HEK293 (cell line): ENCODE data around the gene NUDT3.

Experiments used
- CTCF ChIA-PET: fragments of 350-600 bp; formaldehyde crosslinking; extraction: SDS; loops from one replicate; lab custom pipeline; 2021; ENCODE audit warnings: antibody characterized with exemption; lab: Yijun Ruan, JAX
- POLR2A ChIA-PET: fragments of 300-600 bp; formaldehyde crosslinking; extraction: SDS; loops from one replicate; lab custom pipeline; 2020; ENCODE audit warnings: antibody characterized with exemption, inconsistent platforms; lab: Yijun Ruan, JAX
- H3K27ac ChIP-seq: fragments of 200-500 bp; sonication (Bioruptor generic); 2 replicates; pipeline ENCODE4 v1.5.1; 2014; ENCODE audit warnings: low read depth, low read length, control low read depth, inconsistent platforms; ENCODE audit errors: extremely low read depth
- H3K36me3 ChIP-seq, 2 experiments: fragments of 200-500 bp in 1 of 2; sonication (Bioruptor generic) in 1 of 2; 1 replicate in 1 of 2; 2 replicates in 1 of 2; pipeline ENCODE4 v1.5.1; 2014 to 2017; ENCODE audit warnings: inconsistent platforms in 2 of 2, low read length in 2 of 2; ENCODE audit not compliant: control insufficient read depth in 2 of 2, insufficient read depth in 1 of 2
- H3K4me1 ChIP-seq: fragments of 200-500 bp; sonication (Bioruptor generic); 2 replicates; pipeline ENCODE4 v1.5.1; 2014; ENCODE audit warnings: mild to moderate bottlenecking, low read length, inconsistent platforms; ENCODE audit not compliant: control insufficient read depth, insufficient read depth
- H3K4me3 ChIP-seq: 2 replicates; pipeline ENCODE4 v1.5.1; 2011; ENCODE audit warnings: low read depth, mild to moderate bottlenecking, control low read depth, low read length, moderate library complexity
- H3K9me3 ChIP-seq: fragments of 200-500 bp; sonication (Bioruptor generic); 2 replicates; pipeline ENCODE4 v1.5.1; 2014; ENCODE audit warnings: low read depth, low read length, inconsistent platforms; ENCODE audit not compliant: control insufficient read depth, insufficient read depth
- BCL11B ChIP-seq: fragments of 450-650 bp; formaldehyde crosslinking; IDR thresholded peaks from 2 replicates; pipeline ENCODE4 v1.5.1; 2016; ENCODE audit warnings: low read depth, missing biosample characterization, missing genetic modification characterization
- CTCF ChIP-seq: fragments of 450-650 bp; formaldehyde crosslinking; IDR thresholded peaks from 2 replicates; pipeline ENCODE4 v1.5.1; 2016; ENCODE audit warnings: missing biosample characterization, missing genetic modification characterization
- GLI2 ChIP-seq: fragments of 450-650 bp; formaldehyde crosslinking; IDR thresholded peaks from 2 replicates; pipeline ENCODE4; 2017; ENCODE audit warnings: missing biosample characterization, missing genetic modification characterization, low read depth, borderline replicate concordance
- GLIS2 ChIP-seq: fragments of 450-650 bp; formaldehyde crosslinking; IDR thresholded peaks from 2 replicates; pipeline ENCODE4 v1.5.1; 2016; ENCODE audit warnings: missing biosample characterization, missing genetic modification characterization
- HOXD13 ChIP-seq: sonication (generic); formaldehyde crosslinking; IDR thresholded peaks from 2 replicates; pipeline ENCODE4 v1.8.0; 2022; ENCODE audit warnings: missing genetic modification reagents, borderline replicate concordance
- IKZF3 ChIP-seq: fragments of 450-650 bp; IDR thresholded peaks from 2 replicates; pipeline ENCODE4 v1.5.0; 2018; ENCODE audit warnings: missing biosample characterization, mild to moderate bottlenecking, missing genetic modification characterization, moderate library complexity
- KLF1 ChIP-seq: fragments of 450-650 bp; formaldehyde crosslinking; IDR thresholded peaks from 2 replicates; pipeline ENCODE4 v1.5.1; 2016; ENCODE audit warnings: missing biosample characterization, missing genetic modification characterization
- MZF1 ChIP-seq: fragments of 450-650 bp; formaldehyde crosslinking; IDR thresholded peaks from 2 replicates; pipeline ENCODE4 v1.5.1; 2017; ENCODE audit warnings: missing biosample characterization, missing genetic modification characterization, borderline replicate concordance
- RBAK ChIP-seq: fragments of 450-650 bp; formaldehyde crosslinking; IDR thresholded peaks from 2 replicates; pipeline ENCODE4 v1.5.1; 2016; ENCODE audit warnings: missing biosample characterization, missing genetic modification characterization
- TRIM28 ChIP-seq: IDR thresholded peaks from 2 replicates; pipeline ENCODE4 v1.6.1; 2011; ENCODE audit warnings: low read length, control low read depth, borderline replicate concordance
- ZBTB20 ChIP-seq: fragments of 450-650 bp; formaldehyde crosslinking; IDR thresholded peaks from 2 replicates; pipeline ENCODE4 v1.5.1; 2016; ENCODE audit warnings: missing biosample characterization, missing genetic modification characterization
- ZBTB8A ChIP-seq: fragments of 450-650 bp; formaldehyde crosslinking; IDR thresholded peaks from 2 replicates; pipeline ENCODE4 v1.5.1; 2016; ENCODE audit warnings: missing biosample characterization, missing genetic modification characterization
- ZNF114 ChIP-seq: fragments of 450-650 bp; formaldehyde crosslinking; IDR thresholded peaks from 2 replicates; pipeline ENCODE4 v1.5.0; 2017; ENCODE audit warnings: missing biosample characterization, missing genetic modification characterization
- ZNF175 ChIP-seq: fragments of 450-650 bp; formaldehyde crosslinking; IDR thresholded peaks from 2 replicates; pipeline ENCODE4 v1.5.1; 2016; ENCODE audit warnings: missing biosample characterization, missing genetic modification characterization
- ZNF19 ChIP-seq: fragments of 450-650 bp; formaldehyde crosslinking; IDR thresholded peaks from 2 replicates; pipeline ENCODE4; 2016; ENCODE audit warnings: missing biosample characterization, missing genetic modification characterization, low read depth
- ZNF2 ChIP-seq: fragments of 450-650 bp; formaldehyde crosslinking; IDR thresholded peaks from 2 replicates; pipeline ENCODE4 v1.5.1; 2016; ENCODE audit warnings: missing biosample characterization, missing genetic modification characterization
- ZNF202 ChIP-seq: fragments of 450-650 bp; formaldehyde crosslinking; IDR thresholded peaks from 2 replicates; pipeline ENCODE4 v1.5.1; 2016; ENCODE audit warnings: missing biosample characterization, missing genetic modification characterization, borderline replicate concordance
- ZNF239 ChIP-seq: fragments of 450-650 bp; formaldehyde crosslinking; IDR thresholded peaks from 2 replicates; pipeline ENCODE4 v1.5.1; 2016; ENCODE audit warnings: missing biosample characterization, missing genetic modification characterization
- ZNF335 ChIP-seq: fragments of 450-650 bp; formaldehyde crosslinking; conservative IDR thresholded peaks from 2 replicates; pipeline ENCODE4 v1.5.1; 2016; ENCODE audit warnings: missing biosample characterization, missing genetic modification characterization
- ZNF391 ChIP-seq: fragments of 450-650 bp; formaldehyde crosslinking; IDR thresholded peaks from 2 replicates; pipeline ENCODE4 v1.5.1; 2016; ENCODE audit warnings: low read depth, missing biosample characterization, missing genetic modification characterization, borderline replicate concordance
- ZNF404 ChIP-seq: fragments of 450-650 bp; formaldehyde crosslinking; IDR thresholded peaks from 2 replicates; pipeline ENCODE4 v1.5.1; 2017; ENCODE audit warnings: missing biosample characterization, missing genetic modification characterization
- ZNF488 ChIP-seq: fragments of 450-650 bp; formaldehyde crosslinking; IDR thresholded peaks from 2 replicates; pipeline ENCODE4 v1.5.1; 2016; ENCODE audit warnings: missing biosample characterization, missing genetic modification characterization
- ZNF510 ChIP-seq: fragments of 450-650 bp; formaldehyde crosslinking; IDR thresholded peaks from 2 replicates; pipeline ENCODE4 v1.5.1; 2018; ENCODE audit warnings: mild to moderate bottlenecking, missing genetic modification characterization, missing biosample characterization; ENCODE audit not compliant: insufficient replicate concordance
- ZNF549 ChIP-seq: fragments of 450-650 bp; IDR thresholded peaks from 2 replicates; pipeline ENCODE4 v1.5.1; 2018; ENCODE audit warnings: missing biosample characterization, missing genetic modification characterization, mild to moderate bottlenecking, inconsistent platforms, moderate library complexity
- ZNF571 ChIP-seq: fragments of 450-650 bp; formaldehyde crosslinking; IDR thresholded peaks from 2 replicates; pipeline ENCODE4 v1.5.0; 2017; ENCODE audit warnings: missing biosample characterization, missing genetic modification characterization
- ZNF76 ChIP-seq: fragments of 450-650 bp; formaldehyde crosslinking; IDR thresholded peaks from 2 replicates; pipeline ENCODE4; 2016; ENCODE audit warnings: low read depth, missing biosample characterization, missing genetic modification characterization, borderline replicate concordance
- ZNF843 ChIP-seq: fragments of 450-650 bp; formaldehyde crosslinking; IDR thresholded peaks from 2 replicates; pipeline ENCODE4 v1.5.1; 2016; ENCODE audit warnings: missing biosample characterization, missing genetic modification characterization
- TF ChIP-seq, protein P1 (sequence below): fragments of 450-650 bp; formaldehyde crosslinking; IDR thresholded peaks from 2 replicates; pipeline ENCODE4 v1.5.1; 2016; ENCODE audit warnings: missing biosample characterization, missing genetic modification characterization
- TF ChIP-seq, protein P2 (sequence below): fragments of 450-650 bp; IDR thresholded peaks from 2 replicates; pipeline ENCODE4 v1.5.1; 2018; ENCODE audit warnings: missing biosample characterization, mild to moderate bottlenecking, missing genetic modification characterization
- TF ChIP-seq, protein P3 (sequence below): fragments of 450-650 bp; formaldehyde crosslinking; IDR thresholded peaks from 2 replicates; pipeline ENCODE4 v1.5.1; 2016; ENCODE audit warnings: missing biosample characterization, missing genetic modification characterization, borderline replicate concordance

Gene NUDT3

DNA sequence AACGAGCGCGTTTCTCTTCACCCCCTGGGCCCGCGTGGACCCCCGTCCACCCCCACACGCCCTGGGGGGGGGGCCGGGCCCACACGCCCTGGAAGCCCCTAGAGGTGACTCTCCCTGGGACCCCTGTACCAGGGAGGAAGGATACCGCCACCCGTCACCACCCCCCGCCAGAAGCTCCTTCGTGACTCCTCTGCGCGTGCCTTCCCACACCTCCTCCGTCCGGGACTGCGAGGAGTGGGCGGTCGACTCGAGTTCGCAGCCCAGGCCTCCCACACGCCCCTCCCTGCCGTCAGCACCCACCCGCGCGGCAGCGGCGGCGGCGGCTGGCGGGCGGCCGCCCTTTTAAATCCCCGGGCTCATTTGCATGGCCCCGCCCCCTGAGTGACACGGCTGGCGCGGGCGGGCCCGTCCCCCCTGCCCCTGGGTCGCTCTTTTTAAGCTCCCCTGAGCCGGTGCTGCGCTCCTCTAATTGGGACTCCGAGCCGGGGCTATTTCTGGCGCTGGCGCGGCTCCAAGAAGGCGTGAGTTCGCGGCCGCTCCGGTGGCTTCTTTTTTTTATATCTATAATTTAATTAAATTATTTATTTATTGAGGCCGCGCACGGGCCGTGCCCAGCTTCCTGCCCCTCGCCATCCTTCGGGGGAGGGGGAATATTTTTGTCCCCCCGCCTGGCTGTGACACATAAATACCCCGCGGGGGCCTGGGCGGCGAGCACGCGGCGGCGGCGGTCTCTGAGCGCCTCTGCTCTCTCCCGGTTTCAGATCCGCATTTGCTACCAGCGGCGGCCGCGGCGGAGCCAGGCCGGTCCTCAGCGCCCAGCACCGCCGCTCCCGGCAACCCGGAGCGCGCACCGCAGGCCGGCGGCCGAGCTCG, 155.8 kb downstream of the NUDT3 start, which contains the start of gene HMGA1:
Gene HMGA1 (plus strand): TSS at position 431 of the 873 bp plus-strand sequence. CDS start 3,908 bp downstream, outside the sequence.
- peak within 1 kb of the TSS; percentile 88 for H3K27ac ChIP-seq
- peaks cover 0 to 24% of the 10 kb centered on the region in 2 experiments; a peak in 1 of 3 replicates for H3K36me3 ChIP-seq
- POLR2A ChIA-PET = interaction anchor here (0.6 to 1.7 kb wide), 11 partner anchors 8 to 525 kb away, joined by 3 to 23 read pairs (median 4); partner anchors contain the start of genes NUDT3, SMIM29 and UQCC2
- H3K4me1 ChIP-seq = peaks cover 6% of the 10 kb centered on the region; the same call in 1 of the 2 replicates
- H3K4me3 ChIP-seq = peak within 1 kb of the TSS; percentile 67
- no peaks in the 10 kb centered on the region for H3K9me3 ChIP-seq
- CTCF ChIA-PET = interaction anchor here (0.6 to 1.8 kb wide), 6 partner anchors 9 to 375 kb away, joined by 3 to 10 read pairs (median 3); partner anchors contain the start of gene SMIM29
- TF ChIP-seq HOXD13 (no peak), ZNF335 (tag by site-specific recombination) (peak; percentile 79), CTCF (tag by site-specific recombination) (peak; percentile 32; the same call in 1 of the 2 replicates), TRIM28 (no peak), ZNF239 (tag by site-specific recombination) (no peak), ZNF19 (tag by site-specific recombination) (no peak), ZNF175 (tag by site-specific recombination) (no peak), ZNF549 (tag by site-specific recombination) (no peak), ZNF114 (tag by site-specific recombination) (no peak), RBAK (tag by site-specific recombination) (no peak), MZF1 (peak; percentile 68; the same call in 1 of the 2 replicates), ZNF2 (tag by site-specific recombination) (no peak), ZNF488 (tag by site-specific recombination) (no peak), ZNF843 (tag by site-specific recombination) (no peak), ZNF202 (tag by site-specific recombination) (no peak), IKZF3 (no peak), GLIS2 (tag by site-specific recombination) (peak; percentile 89), ZBTB8A (tag by site-specific recombination) (peak; percentile 72), BCL11B (tag by site-specific recombination) (no peak), ZBTB20 (tag by site-specific recombination) (no peak), ZNF76 (tag by site-specific recombination) (peak; percentile 21; the same call in 1 of the 2 replicates), GLI2 (tag by site-specific recombination) (no peak), KLF1 (tag by site-specific recombination) (peak; percentile 39; the same call in 1 of the 2 replicates), ZNF571 (tag by site-specific recombination) (no peak), ZNF510 (tag by site-specific recombination) (no peak), ZNF404 (tag by site-specific recombination) (no peak), ZNF391 (no peak)
- TF ChIP-seq, protein P1, sequence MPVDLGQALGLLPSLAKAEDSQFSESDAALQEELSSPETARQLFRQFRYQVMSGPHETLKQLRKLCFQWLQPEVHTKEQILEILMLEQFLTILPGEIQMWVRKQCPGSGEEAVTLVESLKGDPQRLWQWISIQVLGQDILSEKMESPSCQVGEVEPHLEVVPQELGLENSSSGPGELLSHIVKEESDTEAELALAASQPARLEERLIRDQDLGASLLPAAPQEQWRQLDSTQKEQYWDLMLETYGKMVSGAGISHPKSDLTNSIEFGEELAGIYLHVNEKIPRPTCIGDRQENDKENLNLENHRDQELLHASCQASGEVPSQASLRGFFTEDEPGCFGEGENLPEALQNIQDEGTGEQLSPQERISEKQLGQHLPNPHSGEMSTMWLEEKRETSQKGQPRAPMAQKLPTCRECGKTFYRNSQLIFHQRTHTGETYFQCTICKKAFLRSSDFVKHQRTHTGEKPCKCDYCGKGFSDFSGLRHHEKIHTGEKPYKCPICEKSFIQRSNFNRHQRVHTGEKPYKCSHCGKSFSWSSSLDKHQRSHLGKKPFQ (tag by site-specific recombination) = no peak
- TF ChIP-seq, protein P2, sequence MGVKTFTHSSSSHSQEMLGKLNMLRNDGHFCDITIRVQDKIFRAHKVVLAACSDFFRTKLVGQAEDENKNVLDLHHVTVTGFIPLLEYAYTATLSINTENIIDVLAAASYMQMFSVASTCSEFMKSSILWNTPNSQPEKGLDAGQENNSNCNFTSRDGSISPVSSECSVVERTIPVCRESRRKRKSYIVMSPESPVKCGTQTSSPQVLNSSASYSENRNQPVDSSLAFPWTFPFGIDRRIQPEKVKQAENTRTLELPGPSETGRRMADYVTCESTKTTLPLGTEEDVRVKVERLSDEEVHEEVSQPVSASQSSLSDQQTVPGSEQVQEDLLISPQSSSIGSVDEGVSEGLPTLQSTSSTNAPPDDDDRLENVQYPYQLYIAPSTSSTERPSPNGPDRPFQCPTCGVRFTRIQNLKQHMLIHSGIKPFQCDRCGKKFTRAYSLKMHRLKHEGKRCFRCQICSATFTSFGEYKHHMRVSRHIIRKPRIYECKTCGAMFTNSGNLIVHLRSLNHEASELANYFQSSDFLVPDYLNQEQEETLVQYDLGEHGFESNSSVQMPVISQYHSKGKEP = no peak
- TF ChIP-seq, protein P3, sequence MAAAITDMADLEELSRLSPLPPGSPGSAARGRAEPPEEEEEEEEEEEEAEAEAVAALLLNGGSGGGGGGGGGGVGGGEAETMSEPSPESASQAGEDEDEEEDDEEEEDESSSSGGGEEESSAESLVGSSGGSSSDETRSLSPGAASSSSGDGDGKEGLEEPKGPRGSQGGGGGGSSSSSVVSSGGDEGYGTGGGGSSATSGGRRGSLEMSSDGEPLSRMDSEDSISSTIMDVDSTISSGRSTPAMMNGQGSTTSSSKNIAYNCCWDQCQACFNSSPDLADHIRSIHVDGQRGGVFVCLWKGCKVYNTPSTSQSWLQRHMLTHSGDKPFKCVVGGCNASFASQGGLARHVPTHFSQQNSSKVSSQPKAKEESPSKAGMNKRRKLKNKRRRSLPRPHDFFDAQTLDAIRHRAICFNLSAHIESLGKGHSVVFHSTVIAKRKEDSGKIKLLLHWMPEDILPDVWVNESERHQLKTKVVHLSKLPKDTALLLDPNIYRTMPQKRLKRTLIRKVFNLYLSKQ = no peak
